NCI-H82 treated with DMSO at 0.1 percent for 48 hours (cell line): ENCODE results near the gene L3MBTL3.
"Not testable (repeated sequence)": the region's sequence is repeated elsewhere in the genome, so short reads cannot be mapped to it uniquely, and the experiment has no call there.

ENCODE experiments used
- DNase-seq: peaks from one replicate; lab custom pipeline; 2025; ENCODE audit not compliant: unreplicated experiment; lab: John Stamatoyannopoulos, UW

L3MBTL3 gene

GRCh38 chr6:130134582-130134981 is 116.2 kb downstream of the L3MBTL3 start:
- DNase-seq: no peak

DNA sequence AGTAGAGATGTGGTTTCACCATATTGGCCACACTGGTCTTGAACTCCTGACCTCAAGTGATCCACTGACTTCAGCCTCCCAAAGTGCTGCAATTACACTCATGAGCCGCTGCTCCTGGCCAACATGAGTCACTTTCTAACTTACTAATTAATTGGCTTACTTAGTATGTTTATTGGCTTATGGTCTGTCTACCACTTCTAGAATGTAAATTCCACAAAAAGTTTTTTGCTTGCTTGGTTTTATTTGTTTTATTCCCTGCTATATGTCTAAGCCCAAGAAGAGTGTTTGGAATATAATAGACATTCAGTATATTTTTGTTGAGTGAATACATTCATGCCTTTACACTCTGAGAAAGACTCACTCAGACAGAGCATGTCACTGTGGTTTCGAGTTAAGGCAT is 118.4 kb downstream of the L3MBTL3 start:
- DNase-seq: peak; percentile 49

DNA sequence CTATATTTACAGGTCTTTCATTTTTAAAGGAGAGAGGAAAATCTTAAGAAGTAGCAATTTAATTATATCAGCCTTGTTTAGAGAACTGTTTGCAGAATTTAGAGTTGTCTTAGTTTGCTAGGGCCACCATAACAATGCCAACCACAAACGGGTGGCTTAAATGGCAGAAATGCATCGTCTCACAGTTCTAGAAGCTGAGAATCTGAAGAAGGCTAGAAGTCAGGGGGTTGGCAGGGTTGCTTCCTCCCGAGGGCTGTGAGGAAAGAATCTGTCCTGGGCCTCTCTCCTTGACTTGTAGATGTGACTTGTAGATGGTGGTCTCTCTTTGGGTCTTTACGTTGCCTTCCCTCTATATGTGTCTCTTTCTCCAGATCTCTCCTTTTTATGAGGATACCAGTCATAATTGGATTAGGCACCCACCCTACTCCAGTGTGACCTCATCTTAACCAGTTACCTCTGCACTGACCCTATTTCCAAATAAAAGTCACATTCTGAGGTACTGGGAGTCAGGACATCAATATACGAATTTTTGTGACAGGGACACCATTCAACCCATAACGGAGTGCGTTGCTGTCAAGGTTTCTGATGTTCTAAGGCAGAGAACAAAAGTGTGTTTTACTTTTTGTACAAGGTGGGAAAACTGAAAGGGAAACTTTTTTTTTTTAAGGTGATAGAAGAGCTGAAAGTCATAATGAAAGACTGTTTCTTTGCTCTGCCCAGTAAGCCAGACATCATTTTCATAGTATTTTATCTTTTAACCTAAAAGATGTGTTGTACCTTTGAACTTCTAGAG is 119.9 kb downstream of the L3MBTL3 start:
- DNase-seq: no peak

DNA sequence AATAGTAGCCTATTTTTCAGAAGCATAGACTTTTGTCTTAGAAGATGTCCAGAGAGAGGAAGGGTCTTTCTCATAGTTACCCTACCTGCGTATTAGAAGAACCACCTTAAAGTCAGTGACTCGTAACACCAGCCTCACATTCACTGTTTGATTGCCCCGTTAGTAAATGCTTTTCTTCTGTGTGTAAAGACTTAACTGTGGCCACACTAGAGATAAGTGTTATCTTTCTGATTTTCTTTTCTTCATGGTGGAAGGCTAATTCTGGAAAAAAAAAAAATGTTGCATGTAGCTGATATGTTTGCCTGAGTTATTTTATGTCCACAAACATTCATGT is 120.5 kb downstream of the L3MBTL3 start:
- DNase-seq: no peak

GRCh38 chr6:130140084-130140483 is 121.7 kb downstream of the L3MBTL3 start:
- no peak for DNase-seq

DNA sequence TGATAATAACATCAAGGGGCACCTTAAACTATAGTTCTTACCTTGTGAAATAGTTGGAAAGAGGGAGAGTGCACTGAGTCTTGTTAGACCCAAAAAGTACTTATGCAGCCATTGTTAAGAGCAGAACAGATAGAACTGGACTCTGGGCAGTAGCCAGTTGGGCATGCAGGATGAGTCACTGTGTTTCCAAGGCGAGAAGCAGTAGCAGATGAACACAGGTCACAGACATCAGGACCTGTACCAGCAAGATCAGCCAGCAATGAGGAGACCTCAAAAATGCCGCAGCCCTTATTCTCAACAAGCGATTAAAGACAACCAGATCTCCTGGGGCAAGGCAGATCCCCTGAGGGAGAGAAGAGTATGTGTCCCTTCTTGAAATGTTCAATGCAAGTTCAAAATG is 125.3 kb downstream of the L3MBTL3 start:
- DNase-seq: no peak

GRCh38 chr6:130147111-130147510 is 128.7 kb downstream of the L3MBTL3 start:
- peak; percentile 59 for DNase-seq

DNA sequence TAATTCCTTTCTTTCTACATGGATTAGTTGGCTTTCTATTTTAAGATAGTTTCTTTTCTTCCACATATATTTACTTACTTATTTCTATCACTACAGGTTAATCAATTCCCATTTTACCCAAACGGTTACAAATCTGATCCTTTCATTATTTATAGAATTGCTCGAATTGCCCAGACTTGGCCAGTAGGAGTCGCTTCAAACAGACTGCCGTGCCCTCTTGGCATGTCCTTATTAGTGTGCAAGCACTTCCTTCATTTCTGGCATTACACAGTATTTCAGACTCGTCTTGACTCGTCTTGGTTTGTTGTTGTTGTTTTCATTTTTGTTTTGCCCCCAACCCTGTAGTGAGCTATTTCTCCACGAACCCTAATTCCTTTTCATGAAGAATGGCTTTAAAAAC is 129.8 kb downstream of the L3MBTL3 start:
- no peak for DNase-seq

DNA sequence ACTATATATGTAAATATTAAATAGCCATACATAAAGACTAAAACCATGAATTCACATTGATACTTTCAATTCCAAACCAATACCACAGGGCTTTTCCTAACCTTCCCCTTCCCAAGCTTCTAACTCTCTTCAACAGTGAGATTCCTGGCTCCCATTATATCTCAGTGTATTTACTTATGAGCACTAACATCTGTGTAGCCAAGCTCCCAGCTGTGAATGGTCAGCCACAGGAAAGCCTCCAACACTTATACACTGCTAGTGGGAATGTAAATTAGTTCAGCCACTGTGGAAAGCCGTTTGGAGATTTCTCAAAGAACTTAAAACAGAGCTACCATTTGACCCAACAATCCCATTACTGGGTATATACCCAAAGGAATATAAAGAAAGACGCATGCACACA is 130.6 kb downstream of the L3MBTL3 start:
- not testable (repeated sequence) for DNase-seq

DNA sequence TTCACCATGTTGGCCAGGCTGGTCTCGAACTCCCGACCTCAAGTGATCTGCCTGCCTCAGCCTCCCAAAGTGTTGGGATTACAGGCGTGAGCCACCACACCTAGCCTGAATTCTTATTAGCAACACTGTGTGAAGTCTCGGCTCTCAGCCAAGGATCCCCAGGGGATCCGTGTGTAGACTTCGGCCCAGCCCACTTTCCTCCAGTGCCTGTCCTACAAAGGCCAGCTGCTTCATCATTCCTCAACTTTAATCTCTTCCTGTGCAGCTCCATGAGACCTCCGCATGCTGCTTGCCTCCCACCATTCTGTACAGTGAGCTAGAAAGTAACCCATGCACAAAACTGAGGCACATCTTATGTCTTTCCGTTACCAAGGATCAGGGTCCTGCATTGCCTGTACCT is 132.5 kb downstream of the L3MBTL3 start:
- DNase-seq: no peak

DNA sequence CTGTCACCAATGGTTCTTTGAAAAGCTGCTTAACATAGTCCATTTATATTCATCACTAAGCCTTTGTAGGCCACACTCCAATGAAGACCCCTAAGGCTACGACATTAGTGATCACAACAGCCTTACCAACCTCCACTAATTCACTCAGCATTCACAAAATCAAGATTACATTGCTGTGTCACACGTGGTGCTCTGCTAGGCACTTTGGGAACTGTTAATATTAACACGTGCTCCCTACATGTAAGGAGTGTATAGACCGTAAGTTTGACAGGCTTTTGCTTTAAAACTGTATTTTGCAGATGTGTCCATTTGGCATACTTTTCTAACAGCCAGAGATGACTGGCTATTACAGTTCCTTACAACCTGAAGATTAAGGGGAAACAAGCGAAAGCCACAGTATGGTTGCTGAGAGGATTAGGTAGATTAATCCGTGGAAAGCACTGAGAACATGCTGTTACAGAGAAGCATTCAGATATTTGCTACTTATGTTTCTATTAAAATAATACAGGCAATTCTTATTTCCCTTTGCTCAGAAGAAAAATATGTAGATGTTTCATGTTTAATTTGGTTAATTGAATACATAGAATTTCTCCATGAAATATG is 134.6 kb downstream of the L3MBTL3 start:
- DNase-seq: peak; percentile 91

DNA sequence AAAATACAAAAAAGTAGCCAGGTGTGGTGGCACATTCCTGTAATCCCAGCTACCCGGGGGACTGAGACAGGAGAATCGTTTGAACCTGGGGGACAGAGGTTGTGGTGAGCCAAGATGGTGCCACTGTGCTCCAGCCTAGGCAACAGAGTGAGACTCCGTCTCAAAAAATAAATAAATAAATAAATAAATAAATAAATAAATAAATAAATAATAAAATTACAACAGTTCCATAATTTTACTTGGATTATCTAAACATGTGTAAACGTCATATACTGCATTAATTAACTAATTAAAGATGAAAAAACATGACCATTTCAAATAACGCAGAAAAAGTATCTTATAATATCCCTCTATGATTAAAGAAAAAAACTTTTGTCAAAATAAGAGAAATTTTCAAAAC is 138.5 kb downstream of the L3MBTL3 start:
- no peak for DNase-seq

DNA sequence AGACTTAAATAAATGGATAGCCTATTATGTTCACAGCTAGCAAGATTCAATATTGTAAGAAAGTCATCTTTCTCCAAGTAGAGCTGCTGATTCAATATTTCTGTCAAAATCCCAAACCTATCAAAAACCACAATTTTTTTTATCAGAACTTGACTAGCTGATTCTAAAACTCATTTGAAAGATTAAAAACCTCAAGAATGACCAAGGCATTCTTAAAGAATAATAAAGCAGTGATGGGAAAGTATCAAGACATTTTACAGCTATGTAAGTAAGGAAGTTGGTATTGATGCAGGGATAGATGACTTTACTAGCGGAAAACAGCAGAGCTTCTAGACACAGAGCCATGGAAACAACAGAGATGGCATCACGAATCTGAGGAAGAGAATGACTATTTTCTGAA is 139.7 kb downstream of the L3MBTL3 start:
- no peak for DNase-seq

- no peak for DNase-seq
These were observed 140.2 kb downstream of the L3MBTL3 start for GRCh38 chr6:130158548-130158947.

GRCh38 chr6:130159956-130160355 is 141.6 kb downstream of the L3MBTL3 start:
- peak; percentile 19 for DNase-seq

DNA sequence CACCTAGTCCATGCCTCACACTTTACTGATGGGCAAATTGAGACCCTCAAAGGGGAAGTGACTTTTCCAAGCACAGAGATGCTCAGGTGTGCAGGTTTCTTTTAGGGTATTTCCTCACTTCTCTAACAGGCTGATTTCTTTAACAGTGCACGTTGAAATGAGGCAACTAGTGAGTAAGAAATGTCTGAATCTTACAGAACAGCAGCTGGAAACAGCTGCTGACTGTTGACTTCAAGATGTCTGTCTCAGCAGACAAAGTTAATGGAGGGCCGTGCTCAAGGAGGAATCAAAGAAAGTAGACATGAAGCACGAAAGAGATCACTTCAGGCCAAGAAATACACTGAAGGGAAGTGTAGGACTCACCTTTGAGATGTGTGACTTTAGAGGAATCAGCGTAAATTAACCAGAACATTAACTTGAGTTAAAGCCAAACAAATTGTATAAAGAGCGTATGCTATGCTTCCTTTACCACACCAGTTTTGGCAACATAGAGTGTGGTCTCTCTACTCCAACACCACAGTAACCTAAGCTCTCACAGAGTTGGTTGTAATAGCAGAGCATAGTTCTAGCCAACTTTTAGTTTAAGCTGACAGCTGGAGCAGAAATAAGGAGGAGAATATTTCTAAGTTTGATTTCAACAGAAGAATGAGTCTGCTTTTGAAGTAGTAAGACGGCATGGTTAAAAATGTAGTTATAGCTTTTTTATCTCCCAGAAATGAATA is 143.5 kb downstream of the L3MBTL3 start:
- DNase-seq: no peak

- DNase-seq: no peak
These were observed 144.0 kb downstream of the L3MBTL3 start for GRCh38 chr6:130162421-130162820.

GRCh38 chr6:130163266-130163665 is 144.9 kb downstream of the L3MBTL3 start:
- no peak for DNase-seq

DNA sequence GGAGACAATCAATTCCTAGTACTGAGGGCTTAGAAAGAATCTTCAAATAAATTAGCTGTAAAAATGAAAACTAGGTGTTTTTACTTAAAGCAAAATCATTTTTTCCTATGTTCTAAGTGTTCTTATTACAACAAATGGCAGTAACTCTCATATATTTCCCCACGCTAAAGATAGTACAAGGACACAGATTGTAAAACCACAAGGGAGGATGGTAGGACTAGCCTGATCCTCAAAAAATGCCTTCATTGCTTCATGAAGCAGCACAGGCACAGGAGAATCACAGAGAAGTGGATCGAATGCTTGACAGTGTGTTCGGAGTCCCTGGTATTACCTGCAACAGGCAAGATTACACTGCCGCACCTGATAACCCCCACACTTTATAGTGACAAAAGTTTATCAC is 145.9 kb downstream of the L3MBTL3 start:
- no peak for DNase-seq

DNA sequence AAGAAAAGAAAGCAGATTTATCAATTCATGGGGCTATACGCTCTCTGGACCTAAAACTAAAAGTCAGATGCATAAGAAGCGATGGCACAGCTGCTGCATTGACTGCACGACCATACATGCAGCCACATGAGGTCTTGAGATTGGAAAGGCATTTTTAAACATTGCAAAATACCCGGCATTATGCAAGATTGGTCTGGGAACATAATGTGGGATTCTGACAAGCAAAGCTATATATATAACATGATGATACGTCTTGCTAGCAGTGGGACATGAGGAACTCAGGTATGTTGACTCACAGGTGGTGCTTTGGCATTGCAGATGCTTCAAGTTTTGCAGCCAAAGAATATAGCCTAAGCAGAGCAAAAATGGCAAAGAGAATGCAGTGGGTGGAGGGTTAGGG is 149.3 kb downstream of the L3MBTL3 start:
- DNase-seq: no peak

- not testable (repeated sequence) for DNase-seq
These were observed 151.8 kb downstream of the L3MBTL3 start for GRCh38 chr6:130170160-130170559.

- DNase-seq: peak; percentile 73
These were observed 155.1 kb downstream of the L3MBTL3 start for GRCh38 chr6:130173377-130174004.
